Fibroblast of mammary gland (primary cell): ENCODE data around the gene HACD3.

ENCODE experiments used
- DNase-seq: peaks from one replicate; pipeline ENCODE4 v3.0.0-alpha.2; 2010; ENCODE audit warnings: low read depth
- H3K4me3 ChIP-seq: 2 replicates; pipeline ENCODE4 v1.5.1; 2011; ENCODE audit warnings: low read depth, mild to moderate bottlenecking, low read length, moderate library complexity; ENCODE audit not compliant: control insufficient read depth
- CTCF ChIP-seq: conservative IDR thresholded peaks from 2 replicates; pipeline ENCODE4 v1.5.1; 2011; ENCODE audit warnings: low read depth, low read length, inconsistent platforms; ENCODE audit not compliant: control insufficient read depth, insufficient read depth

The HACD3 gene

GRCh38 chr15:65530318-65531111 lies at the start of gene HACD3:
HACD3 (plus strand) TSS chr15:65530463; CDS start chr15:65530632, 169 bp downstream.
- H3K4me3 ChIP-seq: peak within 1 kb of the TSS; percentile 77
- DNase-seq: peak; percentile 62

DNA sequence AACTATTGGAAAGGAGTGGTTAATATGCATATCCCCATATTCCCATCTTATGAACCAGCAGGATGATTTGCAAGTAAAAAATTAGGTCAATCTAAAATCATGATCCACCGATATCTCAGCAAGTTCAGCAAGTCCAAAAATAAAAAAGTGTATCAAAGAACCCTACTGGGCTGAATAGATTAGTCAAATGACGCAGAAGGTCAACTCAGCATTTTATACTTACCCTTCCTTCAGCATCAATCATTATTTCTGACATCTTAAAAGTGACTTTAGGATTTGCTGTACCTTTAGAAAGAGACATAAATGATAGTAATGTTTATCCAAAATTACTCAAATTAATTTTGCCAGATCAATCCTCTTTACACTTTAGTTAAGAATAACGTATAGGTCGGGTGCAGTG lies 45.4 kb upstream of the HACD3 start:
- no peak for TF ChIP-seq CTCF
- no peak for DNase-seq
- H3K4me3 ChIP-seq: no peak overlapping the region

More at GRCh38 chr15:65530318-65531111, at the start of gene HACD3:
- no peak for TF ChIP-seq CTCF

GRCh38 chr15:65494076-65494475 lies 36.2 kb upstream of the HACD3 start:
- H3K4me3 ChIP-seq: no peak overlapping the region
- no peak for TF ChIP-seq CTCF
- DNase-seq: no peak

- TF ChIP-seq CTCF: no peak
- no peak overlapping the region for H3K4me3 ChIP-seq
- no peak for DNase-seq
Measured at GRCh38 chr15:65509321-65509720, 20.9 kb upstream of the HACD3 start.

GRCh38 chr15:65512189-65512588 lies 18.1 kb upstream of the HACD3 start:
- no peak for DNase-seq
- no peak overlapping the region for H3K4me3 ChIP-seq
- TF ChIP-seq CTCF: no peak

DNA sequence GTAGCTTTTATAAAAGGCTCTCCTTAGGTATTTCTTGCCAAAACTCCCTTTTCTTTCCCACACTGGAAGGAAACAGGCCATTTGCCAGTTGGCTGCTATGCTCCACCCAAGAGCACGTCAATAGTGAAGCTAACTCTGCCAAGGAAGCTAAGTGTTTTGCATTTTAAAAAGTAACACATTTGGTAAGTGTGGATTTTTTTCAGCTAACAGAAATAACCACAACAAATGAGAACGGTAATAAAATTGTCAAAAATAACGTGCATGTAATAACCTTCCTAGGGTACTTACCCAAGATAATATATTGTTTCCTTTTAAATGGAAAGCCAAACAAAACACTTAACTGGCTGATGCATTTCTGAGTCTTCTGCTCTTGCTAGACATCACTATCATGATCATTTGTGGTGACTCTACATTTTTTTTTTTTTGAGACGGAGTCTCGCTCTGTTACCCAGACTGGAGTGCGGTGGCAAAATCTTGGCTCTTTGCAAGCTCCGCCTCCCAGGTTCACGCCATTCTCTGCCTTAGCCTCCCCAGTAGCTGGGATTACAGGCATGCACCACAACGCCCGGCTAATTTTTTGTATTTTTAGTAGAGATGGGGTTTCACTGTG lies 17.4 kb upstream of the HACD3 start:
- TF ChIP-seq CTCF: no peak
- H3K4me3 ChIP-seq: peak overlapping the region; percentile 34
- peak; percentile 90 for DNase-seq
